Nephron progenitor cell (in vitro differentiated cells): Measurements from ENCODE around the gene SIM2.

Experiments used
- DNase-seq: peaks from one replicate; pipeline ENCODE4 v3.0.0; 2021
- H3K27ac Mint-ChIP-seq: 2 replicates; pipeline ENCODE4 v1.8.0; 2021; ENCODE audit warnings: mild to moderate bottlenecking, moderate library complexity, mixed read lengths
- H3K27me3 Mint-ChIP-seq: 2 replicates; pipeline ENCODE4 v1.8.0; 2021; ENCODE audit warnings: mild to moderate bottlenecking, low read depth, mixed read lengths; ENCODE audit not compliant: poor library complexity
- H3K36me3 Mint-ChIP-seq: 2 replicates; pipeline ENCODE4 v1.8.0; 2021; ENCODE audit warnings: low read depth, mixed read lengths
- H3K4me1 Mint-ChIP-seq: 2 replicates; pipeline ENCODE4 v1.8.0; 2021; ENCODE audit warnings: mixed read lengths
- H3K4me3 Mint-ChIP-seq: 2 replicates; pipeline ENCODE4 v1.8.0; 2021; ENCODE audit warnings: mild to moderate bottlenecking, moderate library complexity, mixed read lengths
- H3K9me3 Mint-ChIP-seq: 2 replicates; pipeline ENCODE4 v1.8.0; 2021; ENCODE audit warnings: mild to moderate bottlenecking, moderate library complexity, mixed read lengths
- CTCF ChIP-seq: fragments of 200-600 bp; sonication (generic); IDR thresholded peaks from 2 replicates; pipeline ENCODE4 v1.5.0; 2021; ENCODE audit warnings: antibody characterized with exemption

SIM2 gene

DNA sequence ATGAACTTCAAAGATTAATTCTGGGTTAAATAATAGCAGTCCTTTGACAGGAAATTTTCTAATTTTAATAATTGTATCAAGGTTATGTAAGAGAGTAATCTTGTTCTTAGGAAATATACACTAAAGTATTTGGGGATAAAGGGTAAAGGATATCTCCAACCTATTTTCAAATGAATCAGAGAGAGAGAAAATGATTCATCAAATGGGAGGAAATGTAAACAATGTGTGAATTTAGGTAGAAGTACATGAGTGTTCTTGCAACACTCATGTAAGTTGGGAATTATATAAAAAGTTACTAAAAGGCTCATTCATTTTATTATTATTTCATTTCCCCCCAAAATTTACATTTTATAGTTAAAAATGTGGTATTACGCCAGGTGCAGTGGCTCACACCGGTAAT, 20.4 kb upstream of the SIM2 start:
- Mint-ChIP-seq H3K4me3 (no peak overlapping the region), H3K36me3 (peaks cover 29% of the 10 kb centered on the region), H3K27ac (no peak overlapping the region), H3K4me1 (peaks cover 20% of the 10 kb centered on the region), H3K27me3 (peaks cover 29% of the 10 kb centered on the region), H3K9me3 (peaks cover 66% of the 10 kb centered on the region)
- no peak for DNase-seq
- no peak for TF ChIP-seq CTCF

- H3K27ac Mint-ChIP-seq, result no peak overlapping the region
- peaks cover 47% of the 10 kb centered on the region for H3K27me3 Mint-ChIP-seq
- peaks cover 67% of the 10 kb centered on the region for H3K9me3 Mint-ChIP-seq
- no peak for TF ChIP-seq CTCF
- no peak overlapping the region for H3K4me3 Mint-ChIP-seq
- peaks cover 29% of the 10 kb centered on the region for H3K36me3 Mint-ChIP-seq
- no peak for DNase-seq
- H3K4me1 Mint-ChIP-seq, result peaks cover 16% of the 10 kb centered on the region
Observed at GRCh38 chr21:36681117-36681631, 17.7 kb upstream of the SIM2 start.

DNA sequence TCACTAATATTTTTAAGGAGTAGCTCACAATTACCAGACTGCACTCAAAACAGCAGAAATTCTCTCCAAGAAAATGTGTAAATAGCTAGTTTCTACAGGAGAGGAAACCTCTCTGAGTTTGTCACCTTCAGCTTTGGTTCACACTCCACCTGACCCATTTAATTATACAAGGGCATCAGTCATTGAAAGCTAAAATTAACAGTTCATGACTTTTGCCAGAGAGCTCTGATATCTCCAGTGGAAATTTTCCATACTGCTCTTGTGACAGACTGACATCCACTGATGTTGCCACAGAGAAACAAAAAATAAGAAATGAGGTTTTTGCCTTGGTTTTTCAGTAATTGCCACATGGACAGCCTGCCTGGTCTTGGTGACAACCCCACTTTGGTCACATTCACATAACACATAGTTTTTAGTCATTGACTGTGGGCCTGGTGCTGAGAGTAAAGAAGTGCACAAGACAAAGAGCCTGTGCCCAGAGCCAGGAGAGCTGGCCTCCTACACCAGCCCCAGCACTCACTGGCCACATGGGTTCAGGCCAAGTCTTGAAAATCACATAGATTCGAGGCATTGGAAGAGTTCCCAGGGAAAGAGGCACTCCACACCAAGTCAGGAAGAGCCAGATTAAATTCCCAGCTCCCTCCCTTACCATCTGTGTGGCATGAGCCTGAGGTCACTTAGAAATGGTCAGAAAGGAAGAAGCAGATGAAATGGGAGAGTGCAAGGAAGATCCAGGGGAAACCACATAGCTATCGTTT, 13.8 kb upstream of the SIM2 start:
- Mint-ChIP-seq H3K27me3 (peaks cover 82% of the 10 kb centered on the region), H3K27ac (no peak overlapping the region), H3K9me3 (peaks cover 38% of the 10 kb centered on the region), H3K36me3 (peaks cover 13% of the 10 kb centered on the region), H3K4me1 (no peaks in the 10 kb centered on the region), H3K4me3 (no peak overlapping the region)
- TF ChIP-seq CTCF, result no peak
- DNase-seq, result no peak

DNA sequence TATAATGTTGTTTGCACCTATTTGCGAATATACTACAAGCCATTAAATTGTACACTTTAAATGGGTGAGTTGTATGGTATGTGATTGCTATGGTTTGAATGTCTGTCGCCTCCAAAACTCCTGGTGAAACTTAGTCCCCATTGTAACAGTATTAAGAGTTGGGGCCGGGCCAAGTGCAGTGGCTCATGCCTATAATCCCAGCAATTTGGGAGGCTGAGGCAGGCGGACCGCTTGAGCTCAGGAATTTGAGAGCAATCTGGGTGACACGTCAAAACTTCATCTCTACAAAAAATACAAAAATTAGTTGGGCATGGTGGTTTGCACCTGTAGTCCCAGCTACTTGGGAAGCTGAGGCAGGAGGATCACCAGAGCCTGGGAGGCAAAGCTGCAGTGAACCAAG, 12.0 kb upstream of the SIM2 start:
- H3K27me3 Mint-ChIP-seq, result peaks cover 93% of the 10 kb centered on the region
- peaks cover 1% of the 10 kb centered on the region for H3K36me3 Mint-ChIP-seq

GRCh38 chr21:36688324-36688723, 10.6 kb upstream of the SIM2 start:
- Mint-ChIP-seq H3K27me3 (peaks cover 94% of the 10 kb centered on the region), H3K4me3 (no peak overlapping the region), H3K36me3 (no peaks in the 10 kb centered on the region), H3K27ac (no peak overlapping the region), H3K9me3 (peaks cover 10% of the 10 kb centered on the region), H3K4me1 (peaks cover 10% of the 10 kb centered on the region)
- TF ChIP-seq CTCF, result no peak
- DNase-seq, result no peak

More for the DNA sequence above, 12.0 kb upstream of the SIM2 start:
- no peak overlapping the region for H3K27ac Mint-ChIP-seq
- peaks cover 3% of the 10 kb centered on the region for H3K4me1 Mint-ChIP-seq
- no peak for TF ChIP-seq CTCF
- DNase-seq, result no peak
- H3K4me3 Mint-ChIP-seq, result no peak overlapping the region
- peaks cover 20% of the 10 kb centered on the region for H3K9me3 Mint-ChIP-seq

DNA sequence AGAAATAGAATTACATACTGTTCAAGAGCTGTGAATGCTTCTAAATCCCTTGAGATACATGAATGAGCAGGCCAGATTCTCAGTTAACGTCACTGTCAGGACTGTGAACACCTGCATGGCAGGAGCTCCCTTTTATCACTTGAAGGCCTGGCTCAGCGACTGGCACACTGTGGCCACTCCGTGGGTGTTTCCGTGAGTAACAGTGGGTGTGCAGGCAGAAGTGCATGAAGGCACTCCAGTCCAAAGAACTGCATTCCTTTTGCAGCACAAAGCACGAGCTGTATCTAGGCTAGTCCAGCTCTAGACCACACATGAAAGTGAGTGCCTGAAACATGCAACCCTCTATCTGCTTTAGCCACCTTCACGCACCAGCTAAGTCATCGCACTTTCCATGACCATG, 9.6 kb upstream of the SIM2 start:
- Mint-ChIP-seq H3K36me3 (no peaks in the 10 kb centered on the region), H3K27ac (no peak overlapping the region), H3K4me3 (no peak overlapping the region), H3K27me3 (peaks cover 94% of the 10 kb centered on the region), H3K4me1 (peaks cover 18% of the 10 kb centered on the region), H3K9me3 (peaks cover 5% of the 10 kb centered on the region)
- no peak for DNase-seq
- TF ChIP-seq CTCF, result no peak
